Activated CD4-positive, alpha-beta T cell treated with anti-CD3 and anti-CD28 coated beads, Interleukin-2, Interleukin-6, amounts not matched to agents 100 ng/mL and 50 ng/mL, durations not matched to agents 16 hours and 8 hours (primary cell): ENCODE data around the gene CNTNAP1.
"Not testable (repeated sequence)": the region's sequence is repeated elsewhere in the genome, so short reads cannot be mapped to it uniquely, and the experiment has no call there.

Source experiments
- DNase-seq: peaks from one replicate; pipeline ENCODE4 v3.0.0-alpha.2; 2020

The CNTNAP1 gene

DNA sequence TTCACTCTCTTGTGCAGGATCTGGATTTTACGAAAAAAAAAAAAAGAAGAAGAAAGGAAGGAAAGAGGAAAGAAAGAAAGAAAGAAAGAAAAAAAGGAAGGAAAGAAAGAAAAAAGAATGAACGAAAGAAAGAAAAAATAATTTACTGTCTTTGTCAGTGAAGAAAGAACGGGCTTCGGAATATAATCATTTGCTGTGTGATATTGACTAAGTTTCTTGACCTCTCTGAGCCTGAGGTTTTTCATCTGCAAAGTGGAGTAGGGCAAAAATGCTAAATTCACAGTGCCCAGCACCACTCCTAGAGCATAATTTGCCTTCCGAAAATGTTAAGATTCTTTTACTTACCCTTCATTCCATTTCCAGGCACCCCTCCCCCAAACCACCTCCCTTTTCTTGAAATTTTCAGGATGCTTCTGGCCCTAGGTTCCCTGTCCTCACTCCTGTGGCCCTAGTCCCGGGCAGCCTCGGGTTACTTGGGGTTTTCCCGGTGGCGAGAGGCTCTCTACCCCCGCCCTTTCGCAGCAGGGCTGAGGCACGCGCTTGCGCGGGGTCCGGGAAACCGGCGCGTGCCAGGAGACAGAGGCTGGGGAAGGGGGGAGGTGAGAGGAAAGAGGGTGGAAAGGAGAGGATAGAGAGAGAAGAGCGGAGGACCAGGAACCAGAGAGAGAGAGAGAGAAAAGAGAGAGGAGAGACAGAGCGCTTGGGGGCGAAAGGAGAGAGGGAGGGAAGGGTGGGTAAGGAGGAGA lies at the start of gene CNTNAP1:
Gene CNTNAP1, plus strand, starts transcription at position 556 of the 746 bp plus-strand sequence. CDS start 299 bp downstream, outside the sequence.
- DNase-seq = no peak

DNA sequence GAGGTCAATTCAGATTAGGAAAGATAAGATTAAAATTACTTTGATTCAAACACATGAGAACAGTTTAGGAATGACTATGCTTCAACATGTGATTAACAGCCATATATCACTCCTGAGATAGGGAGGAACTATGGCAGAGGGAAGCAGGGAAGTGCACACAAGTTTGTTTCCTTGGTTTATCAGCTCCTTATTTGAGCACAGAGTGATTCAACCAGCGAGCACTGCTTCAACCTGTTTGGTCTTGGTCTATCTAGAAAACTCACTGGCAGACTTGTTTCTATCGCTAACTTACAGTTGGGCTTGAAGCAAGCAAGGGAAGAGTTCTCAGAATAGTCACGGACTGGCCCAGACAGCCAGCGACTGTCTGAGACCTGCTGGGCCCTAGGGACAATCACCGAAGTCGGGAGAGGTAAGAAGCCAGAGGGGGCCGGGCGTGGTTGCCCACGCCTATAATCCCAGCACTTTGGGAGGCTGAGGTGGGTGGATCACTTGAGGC lies 49.3 kb upstream of the CNTNAP1 start:
- no peak for DNase-seq

DNA sequence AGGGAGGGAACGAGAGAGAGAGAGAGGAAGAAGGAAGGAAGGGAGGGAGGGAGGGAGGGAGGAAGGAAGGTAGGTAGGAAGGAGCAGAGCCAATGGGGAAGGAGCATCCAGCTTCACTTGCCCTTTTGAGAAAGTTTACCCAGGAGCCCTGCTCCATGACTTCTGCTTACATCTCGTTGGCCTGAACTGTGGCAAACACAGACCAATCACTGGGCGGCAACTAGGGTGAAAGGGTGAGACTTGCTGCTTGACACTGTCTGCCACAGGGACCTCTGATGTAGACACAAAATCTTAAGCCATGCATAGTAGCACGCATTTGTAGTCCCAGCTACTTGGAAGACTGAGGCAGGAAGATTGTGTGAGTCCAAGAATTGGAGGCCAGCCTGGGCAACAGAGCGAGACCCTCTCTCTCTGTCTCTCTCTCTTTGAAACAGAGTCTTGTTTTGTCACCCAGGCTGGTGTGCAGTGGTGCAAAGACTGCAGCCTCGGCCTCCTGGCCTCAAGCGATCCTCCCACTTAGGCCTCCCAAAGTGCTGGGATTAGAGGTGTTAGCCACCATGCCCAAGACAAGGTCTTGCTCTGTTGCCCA lies 42.7 kb upstream of the CNTNAP1 start:
- no peak for DNase-seq

DNA sequence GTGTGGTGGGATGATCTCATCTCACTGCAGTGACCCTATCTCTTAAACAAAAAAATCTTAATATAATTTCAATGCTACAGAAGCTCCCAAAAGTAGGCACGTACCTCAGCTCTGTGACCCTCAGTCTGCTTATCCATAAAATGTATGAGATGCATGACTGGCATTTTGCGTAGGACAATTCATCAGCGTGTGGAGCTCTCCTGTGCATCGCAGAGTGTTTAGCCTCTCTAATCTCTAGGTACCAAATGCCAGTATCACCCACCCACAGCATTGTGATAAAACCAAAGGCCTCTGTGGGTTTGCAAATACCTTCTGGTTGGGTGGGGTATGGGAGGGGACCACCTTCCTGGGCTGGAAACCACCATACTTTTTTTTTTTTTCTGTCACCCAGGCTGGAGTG lies 42.2 kb upstream of the CNTNAP1 start:
- DNase-seq = no peak

DNA sequence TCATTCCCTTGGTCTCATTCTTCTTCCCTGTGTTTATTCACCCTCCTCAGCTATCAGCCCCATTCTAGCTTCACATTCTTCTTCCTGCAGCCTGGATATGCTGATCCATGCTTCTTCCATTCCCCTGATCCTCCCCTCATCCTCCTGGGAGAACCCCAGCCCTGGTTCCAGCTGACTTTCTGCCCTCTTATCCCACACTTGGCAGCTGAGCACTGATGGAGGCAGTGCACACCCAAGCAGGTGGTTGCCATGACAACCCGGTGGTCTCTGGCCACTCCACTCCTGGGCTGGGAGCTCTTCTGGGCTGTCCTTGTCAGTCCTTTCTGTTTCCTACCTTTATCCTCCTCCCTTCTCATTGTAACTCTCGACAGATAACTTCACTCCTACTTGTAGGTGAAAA lies 40.0 kb upstream of the CNTNAP1 start:
- DNase-seq = no peak

DNA sequence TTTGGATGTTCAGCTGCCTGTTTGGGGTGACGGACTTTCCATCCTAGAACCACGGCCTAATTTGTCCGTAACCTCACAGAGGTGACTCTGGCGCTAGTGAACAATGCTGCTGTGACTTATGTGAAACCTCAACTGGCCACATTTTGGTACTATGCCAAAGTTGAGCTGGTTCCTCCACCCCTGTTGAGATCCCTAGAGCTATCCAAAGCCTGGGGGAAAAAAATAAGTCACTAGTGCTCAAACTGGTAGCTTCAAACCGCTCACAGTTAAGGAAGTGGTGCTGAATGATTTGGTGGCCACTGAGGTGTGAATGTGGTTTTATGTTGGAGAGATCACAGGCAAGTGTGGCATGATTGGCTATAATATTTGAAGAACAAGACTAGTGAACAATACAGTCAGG lies 34.6 kb upstream of the CNTNAP1 start:
- DNase-seq = no peak

DNA sequence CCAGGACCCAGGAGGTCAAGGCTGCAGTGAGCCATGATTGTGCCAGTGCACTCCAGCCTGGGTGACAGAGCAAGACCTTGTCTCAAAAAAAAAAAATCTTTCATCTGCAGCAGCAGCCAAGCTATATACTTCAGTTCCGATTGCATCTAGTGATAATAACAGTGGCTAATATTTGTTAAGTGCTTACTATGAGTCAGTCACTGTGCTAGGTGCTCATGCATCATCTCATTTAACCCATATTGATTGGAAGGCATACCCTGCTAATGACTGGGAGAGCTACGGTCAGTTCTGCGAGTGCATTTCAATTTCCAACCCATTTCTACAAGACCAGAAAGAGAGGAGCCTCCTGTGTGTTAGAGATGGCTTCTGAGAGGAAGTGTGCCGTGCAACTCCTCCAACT lies 30.9 kb upstream of the CNTNAP1 start:
- no peak for DNase-seq

DNA sequence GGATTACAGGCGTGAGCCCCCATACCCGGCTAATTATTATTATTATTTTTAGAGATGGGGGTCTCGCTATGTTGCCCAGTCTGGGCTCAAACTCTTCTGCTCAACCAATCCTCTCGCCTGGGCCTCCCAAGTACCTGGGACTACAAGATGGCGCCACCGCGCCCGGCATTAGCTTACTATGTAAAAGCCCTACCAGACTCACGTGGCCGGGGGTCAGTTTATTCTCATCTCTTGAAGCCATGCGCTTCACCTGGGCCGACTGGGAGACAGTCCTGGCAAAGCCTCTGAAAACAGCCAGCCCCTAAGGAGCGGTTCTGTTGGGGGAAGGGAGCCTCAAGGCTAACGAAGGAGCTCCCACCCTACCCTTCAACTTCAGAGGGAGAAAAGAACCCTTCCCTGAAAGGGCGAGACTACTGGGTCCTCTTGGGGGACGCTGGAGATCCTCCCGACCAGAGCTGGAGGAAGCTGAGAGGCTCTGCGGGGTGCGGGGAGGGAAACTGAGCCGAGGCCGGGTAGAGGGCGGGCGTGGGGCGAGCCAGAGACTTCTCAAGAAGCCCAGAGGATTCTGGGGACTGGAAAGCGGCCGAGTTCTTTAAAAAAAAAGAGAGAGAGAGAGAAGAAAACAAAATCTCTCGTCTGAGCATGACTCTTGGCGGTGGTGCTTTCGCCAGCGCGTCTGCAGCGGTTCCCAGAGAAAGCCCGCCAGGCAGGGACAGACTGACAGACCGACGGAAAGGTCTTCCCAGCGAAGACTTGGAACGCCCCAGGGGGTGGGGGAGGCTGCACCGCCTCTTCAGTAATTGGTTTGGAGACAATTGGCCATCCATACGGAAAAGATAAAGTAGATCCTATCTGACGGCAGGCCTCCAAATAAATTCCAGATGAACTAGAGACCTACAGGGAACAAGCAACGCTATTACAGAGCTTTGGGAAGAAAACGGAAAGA lies 28.9 kb upstream of the CNTNAP1 start:
- no peak for DNase-seq

DNA sequence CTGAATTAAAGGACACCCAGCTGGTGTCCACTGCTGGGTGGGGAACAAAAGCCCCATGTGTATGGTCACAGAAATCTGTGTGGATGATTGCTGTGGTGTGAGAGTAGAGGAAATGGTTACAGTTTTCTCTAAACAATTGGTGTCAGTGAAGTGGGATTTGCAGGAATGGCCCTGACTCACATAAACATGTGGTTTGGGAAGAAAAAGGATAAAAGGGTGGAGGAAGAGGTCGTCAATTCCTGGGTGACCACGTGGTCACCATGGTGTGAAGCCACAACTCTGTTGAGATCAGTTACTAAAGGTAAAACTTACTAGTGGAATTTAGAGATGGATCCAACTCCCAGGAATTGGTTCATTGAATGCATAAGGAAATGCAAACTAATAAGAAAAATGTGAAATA lies 26.8 kb upstream of the CNTNAP1 start:
- no peak for DNase-seq

DNA sequence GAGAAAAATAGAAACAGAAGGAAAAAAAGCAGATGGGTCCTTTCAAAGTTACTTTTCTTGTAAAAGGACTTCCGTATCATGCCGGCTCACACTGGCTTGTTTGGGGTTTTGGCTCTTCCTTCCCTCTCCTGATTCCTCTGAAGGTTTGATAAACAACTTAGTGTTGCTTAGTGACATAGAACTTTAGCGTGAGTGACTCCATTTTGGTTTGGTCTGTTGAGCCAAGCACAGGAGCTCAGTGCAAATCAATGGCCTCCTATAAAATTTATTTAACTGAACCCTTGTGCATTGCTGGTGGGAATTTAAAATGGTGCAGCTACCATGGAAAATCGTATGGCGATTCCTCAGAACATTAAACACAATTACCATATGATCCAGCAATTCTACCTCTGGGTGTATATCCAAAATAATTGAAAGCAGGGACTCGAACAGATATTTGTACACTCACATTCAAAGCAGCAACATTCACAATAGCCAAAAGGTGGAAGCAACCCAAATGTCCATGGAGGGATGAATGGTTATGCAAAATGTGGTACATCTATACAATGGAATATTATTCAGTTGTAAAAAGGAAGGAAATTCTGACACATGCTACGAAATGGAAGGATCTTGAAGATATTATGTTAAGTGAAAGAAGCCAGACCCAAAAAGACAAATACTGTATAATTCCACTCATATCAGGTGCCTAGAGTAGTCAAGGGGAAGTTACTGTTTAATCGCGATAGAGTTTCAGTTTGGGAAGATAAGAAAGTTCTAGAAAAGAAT lies 24.3 kb upstream of the CNTNAP1 start:
- DNase-seq = no peak

DNA sequence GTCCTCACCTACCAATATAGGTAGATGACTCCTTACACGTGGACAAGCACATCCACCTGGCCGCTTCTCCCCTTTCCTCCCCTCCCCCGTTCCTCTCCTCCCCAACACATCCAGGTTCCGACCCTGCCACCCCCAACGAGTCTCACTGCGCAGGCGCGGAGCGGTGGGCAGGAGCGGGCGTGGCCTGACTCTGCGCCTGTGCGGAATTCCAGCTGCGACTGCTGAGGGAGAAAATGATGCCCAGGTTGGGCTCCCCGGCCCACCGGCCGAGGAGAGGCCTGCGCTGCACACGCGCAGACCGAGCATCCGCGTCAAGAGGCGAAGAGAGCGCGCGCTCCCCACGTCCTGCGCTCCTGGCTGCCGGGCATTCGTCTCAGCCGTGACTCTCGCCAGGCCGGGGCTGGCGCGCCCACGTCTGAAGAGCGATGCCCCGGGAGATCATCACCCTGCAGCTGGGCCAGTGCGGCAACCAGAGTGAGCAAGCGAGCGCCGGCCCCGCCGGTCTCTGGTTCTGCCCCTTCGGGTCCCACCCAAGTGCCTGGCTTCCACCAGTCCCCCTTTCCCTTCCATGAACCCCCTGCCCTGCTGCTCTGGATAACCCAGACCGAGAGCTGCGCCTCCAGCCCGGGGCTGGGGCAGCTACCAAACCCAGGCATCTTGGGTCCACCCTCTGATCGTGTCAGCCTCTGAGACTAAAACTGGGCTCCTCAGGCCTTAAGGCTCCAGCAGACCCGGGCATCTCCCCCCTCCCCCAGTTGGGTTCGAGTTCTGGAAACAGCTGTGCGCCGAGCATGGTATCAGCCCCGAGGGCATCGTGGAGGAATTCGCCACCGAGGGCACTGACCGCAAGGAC lies 23.0 kb upstream of the CNTNAP1 start, which contains the start of gene TUBG2:
Gene TUBG2, plus strand, starts transcription at position 206 of the 853 bp plus-strand sequence. Its CDS starts 220 bp downstream, at position 426.
- peak; percentile 78 for DNase-seq

DNA sequence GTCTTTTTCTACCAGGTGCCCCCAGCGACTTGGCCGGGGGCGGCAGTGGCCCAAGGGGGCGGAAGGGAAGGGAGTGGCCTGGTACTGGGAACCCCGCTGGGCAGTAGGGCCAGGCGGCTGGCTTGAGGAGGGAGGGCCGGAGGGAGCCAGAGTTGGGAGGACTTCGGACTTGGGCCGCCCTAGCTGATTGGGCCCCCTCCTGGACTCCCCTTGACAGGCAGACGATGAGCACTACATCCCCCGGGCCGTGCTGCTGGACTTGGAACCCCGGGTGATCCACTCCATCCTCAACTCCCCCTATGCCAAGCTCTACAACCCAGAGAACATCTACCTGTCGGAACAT lies 22.4 kb upstream of the CNTNAP1 start:
- DNase-seq = not testable (repeated sequence)

DNA sequence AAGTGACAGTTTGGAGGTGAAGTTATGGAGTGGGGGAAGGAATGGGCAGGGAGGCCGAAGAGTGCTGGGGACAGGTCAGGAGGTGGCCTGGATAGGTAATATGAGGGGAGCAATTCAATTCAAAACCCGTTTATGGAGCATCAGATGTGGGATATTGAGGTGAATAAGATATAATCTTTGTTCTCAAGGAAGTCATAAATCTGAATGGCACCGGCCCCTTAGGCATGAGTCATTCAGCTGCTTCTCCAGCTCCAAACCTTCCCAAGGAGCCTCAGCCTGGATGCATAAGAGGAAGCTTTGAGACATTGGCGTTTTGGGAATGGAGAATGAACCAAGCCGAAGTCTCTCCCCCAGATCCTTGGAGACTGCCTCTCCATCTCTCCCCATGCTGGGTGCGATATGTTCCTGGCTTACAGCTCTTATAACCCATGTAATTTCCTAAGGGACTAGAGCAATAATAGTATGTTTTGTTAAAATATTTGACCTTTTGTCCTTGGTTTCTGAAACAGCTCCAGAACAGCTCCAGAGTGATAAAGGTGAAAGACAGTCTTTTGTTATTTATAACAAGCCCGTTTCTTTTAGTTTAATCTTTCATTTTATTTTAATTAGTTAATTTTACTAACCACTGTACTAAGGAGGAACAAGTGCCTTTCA lies 21.5 kb upstream of the CNTNAP1 start:
- no peak for DNase-seq

DNA sequence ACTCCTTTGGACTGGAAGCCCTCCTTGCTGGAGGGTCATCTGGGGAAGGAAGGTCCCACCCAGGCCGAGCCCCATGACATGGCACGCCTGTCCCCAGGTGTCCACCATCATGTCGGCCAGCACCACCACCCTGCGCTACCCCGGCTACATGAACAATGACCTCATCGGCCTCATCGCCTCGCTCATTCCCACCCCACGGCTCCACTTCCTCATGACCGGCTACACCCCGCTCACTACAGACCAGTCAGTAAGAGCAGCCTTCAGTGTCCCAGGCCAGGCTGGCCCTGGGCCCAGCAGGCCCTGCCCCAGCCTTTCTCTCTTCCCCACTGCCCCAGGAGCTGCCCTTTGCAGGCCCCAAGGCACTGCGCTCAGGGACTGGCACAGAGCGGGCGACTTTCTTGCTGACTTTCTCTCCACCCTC lies 16.7 kb upstream of the CNTNAP1 start:
- DNase-seq = no peak

DNA sequence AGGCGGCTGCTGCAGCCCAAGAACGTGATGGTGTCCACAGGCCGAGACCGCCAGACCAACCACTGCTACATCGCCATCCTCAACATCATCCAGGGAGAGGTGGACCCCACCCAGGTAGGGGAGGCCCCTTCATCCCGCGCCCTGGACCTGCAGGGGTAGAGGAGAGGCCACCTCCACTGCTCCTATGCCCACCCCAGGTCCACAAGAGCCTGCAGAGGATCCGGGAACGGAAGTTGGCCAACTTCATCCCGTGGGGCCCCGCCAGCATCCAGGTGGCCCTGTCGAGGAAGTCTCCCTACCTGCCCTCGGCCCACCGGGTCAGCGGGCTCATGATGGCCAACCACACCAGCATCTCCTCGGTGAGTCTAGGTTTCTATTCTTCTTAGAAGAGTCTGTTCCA lies 16.2 kb upstream of the CNTNAP1 start:
- DNase-seq = not testable (repeated sequence)

DNA sequence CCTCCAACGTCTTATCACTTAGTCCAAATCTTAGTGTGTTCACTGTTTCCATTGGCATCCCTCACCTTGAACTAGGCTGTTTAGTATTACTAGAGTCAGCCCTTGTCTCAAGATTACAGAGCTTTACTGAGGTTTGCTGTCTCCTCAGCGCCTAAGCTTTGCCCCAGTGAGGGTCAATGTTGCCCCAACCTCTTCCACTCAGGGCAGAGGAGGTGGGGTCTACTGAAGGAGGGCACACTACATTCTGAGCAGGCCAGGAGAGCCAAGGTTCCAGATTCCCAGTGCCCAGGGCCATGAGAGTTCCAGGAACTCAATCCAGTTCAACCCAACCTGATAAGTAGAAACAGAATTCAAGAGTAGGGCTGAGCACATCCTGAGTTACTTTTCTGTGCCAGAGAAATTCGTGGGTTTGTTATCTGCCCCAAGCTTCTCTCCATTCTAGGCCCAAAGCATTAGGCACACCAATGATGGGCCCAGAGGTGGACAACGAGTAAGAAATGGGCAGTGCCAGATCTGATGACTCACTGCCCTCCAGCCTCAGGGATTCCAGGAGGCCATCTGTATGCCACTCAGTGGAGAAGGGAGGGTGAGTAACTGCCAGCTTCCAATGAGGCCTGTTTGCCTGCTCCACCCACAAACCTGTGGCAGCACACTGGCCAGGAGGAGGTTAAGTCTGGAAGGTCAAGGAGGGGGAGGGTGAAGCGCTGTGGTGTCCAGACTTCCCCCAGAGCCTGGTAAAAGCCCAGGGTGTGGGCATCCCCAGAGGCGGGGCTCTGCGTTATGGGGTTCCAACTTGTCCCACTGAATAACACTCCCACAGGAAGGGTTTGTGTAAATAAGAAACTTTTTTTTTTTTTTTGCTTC lies 15.0 kb upstream of the CNTNAP1 start:
- no peak for DNase-seq

DNA sequence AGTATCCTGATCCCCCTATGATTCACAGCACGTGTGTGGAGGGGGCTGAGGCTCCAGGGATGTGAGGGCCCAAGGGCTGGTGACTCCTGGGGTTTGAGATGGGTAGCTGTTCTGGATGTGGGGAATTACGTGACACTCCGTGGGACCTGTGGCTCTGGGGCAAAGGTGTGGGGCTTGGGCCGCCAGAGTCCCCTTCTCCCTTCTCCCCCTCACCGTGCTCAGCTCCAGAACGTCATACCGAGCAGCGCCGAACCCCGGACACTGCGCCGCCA lies 12.7 kb upstream of the CNTNAP1 start:
- no peak for DNase-seq

DNA sequence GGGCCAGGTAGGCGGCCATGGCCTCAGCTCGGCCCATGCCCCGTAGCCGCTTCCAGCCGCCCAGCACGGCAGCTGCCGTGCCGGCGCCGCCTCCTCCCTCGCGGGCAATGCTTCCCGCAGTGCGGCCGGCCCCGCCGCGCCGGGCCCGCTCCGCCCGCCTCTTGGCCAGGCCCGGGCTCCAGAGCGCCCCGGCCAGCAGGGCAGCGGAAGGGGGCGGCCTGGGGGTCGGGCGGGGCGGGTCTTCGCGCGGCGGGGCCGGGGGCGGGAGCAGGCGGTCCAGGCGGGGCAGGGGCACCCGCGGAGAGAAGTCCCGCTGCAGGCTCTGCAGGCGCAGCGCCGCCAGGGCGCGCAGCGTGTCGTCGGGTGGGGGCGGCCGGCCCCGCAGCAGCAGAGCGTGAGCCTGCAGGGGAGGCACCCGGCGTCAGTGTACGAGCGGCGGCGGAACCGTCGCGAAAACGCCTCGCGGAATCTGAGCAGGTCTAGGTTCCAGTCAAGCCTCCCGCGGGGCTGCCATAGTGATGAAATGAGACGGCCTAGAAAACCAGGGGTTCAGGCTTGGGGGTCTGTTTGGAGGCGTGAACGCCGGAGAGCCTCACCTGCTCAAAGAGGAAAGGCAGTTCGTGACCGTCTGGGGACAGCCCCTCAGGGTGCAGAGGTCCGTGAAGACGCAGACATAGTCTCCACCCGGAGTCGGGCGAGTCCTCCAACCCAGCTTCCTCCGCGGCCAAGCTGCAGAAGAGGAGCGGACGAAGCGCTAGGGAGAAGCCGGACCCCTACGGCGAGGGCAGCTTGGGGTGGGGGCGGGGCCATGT lies 12.1 kb upstream of the CNTNAP1 start:
- DNase-seq = no peak
